KMS-11 (cell line): ENCODE results near the gene BICDL1.

Source experiments
- H2AFZ ChIP-seq: fragments of 200-600 bp; sonication (generic); 2 replicates; pipeline ENCODE4 v1.6.1; 2016; ENCODE audit warnings: antibody characterized with exemption, mixed run types, low read depth
- H3K27ac ChIP-seq: fragments of 200-600 bp; sonication (generic); 2 replicates; pipeline ENCODE4 v1.6.1; 2016; ENCODE audit warnings: mild to moderate bottlenecking, mixed run types
- H3K27me3 ChIP-seq: fragments of 200-600 bp; sonication (generic); 2 replicates; pipeline ENCODE4 v1.6.1; 2017; ENCODE audit warnings: mild to moderate bottlenecking, low read depth, mixed run types, moderate library complexity; ENCODE audit not compliant: insufficient read depth
- H3K36me3 ChIP-seq: fragments of 200-600 bp; sonication (generic); 2 replicates; pipeline ENCODE4 v1.6.1; 2017; ENCODE audit warnings: mild to moderate bottlenecking, mixed run types; ENCODE audit not compliant: insufficient read depth
- H3K4me1 ChIP-seq: fragments of 200-600 bp; sonication (generic); 2 replicates; pipeline ENCODE4 v1.6.1; 2016; ENCODE audit warnings: mild to moderate bottlenecking, low read depth, mixed run types; ENCODE audit not compliant: poor library complexity, severe bottlenecking
- H3K4me2 ChIP-seq: fragments of 200-600 bp; sonication (generic); 2 replicates; pipeline ENCODE4 v1.7.0; 2016; ENCODE audit warnings: mild to moderate bottlenecking, mixed run types
- H3K4me3 ChIP-seq: fragments of 200-600 bp; sonication (generic); IDR thresholded peaks from 2 replicates; pipeline ENCODE4 v1.6.1; 2017; ENCODE audit warnings: low read depth, low read length, mixed read lengths; ENCODE audit not compliant: insufficient read depth
- H3K79me2 ChIP-seq: fragments of 200-600 bp; sonication (generic); 2 replicates; pipeline ENCODE4 v1.6.1; 2016; ENCODE audit warnings: low read depth, mixed run types; ENCODE audit not compliant: insufficient read depth
- H3K9ac ChIP-seq: fragments of 200-600 bp; sonication (generic); 2 replicates; pipeline ENCODE4 v1.6.1; 2016; ENCODE audit warnings: mild to moderate bottlenecking, mixed run types
- H4K20me1 ChIP-seq: fragments of 200-600 bp; sonication (generic); 2 replicates; pipeline ENCODE4 v1.6.1; 2016; ENCODE audit warnings: mild to moderate bottlenecking, mixed run types; ENCODE audit not compliant: insufficient read depth
- TF ChIP-seq, protein P1 (sequence below): fragments of 200-600 bp; sonication (generic); conservative IDR thresholded peaks from 2 replicates; pipeline ENCODE4 v1.6.1; 2017; ENCODE audit warnings: low read depth, mild to moderate bottlenecking, antibody characterized with exemption, low read length, moderate library complexity, mixed read lengths

The BICDL1 gene

DNA sequence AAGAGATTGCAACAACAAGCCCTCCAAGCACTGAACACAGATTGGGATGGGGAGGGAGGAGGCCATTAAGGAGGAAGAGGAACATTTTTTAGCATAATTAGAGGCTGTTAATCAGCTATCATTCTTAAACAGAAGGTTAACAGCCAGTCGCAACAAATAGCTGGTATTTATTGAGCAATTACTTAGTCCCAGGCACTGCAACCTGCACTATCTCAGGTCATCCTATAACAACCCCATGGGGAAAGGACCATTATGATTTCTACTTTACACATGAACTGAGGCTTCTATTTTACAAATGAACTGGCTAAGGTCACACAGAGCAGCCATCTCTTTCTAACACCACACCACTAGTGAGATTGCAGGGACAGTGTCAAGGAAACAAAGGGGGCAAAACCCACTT lies 117.1 kb downstream of the BICDL1 start:
- H3K79me2 ChIP-seq: peaks cover 46% of the 10 kb centered on the region; the same call in 1 of the 2 replicates
- H2AFZ ChIP-seq: no peak overlapping the region
- TF ChIP-seq, protein P1, sequence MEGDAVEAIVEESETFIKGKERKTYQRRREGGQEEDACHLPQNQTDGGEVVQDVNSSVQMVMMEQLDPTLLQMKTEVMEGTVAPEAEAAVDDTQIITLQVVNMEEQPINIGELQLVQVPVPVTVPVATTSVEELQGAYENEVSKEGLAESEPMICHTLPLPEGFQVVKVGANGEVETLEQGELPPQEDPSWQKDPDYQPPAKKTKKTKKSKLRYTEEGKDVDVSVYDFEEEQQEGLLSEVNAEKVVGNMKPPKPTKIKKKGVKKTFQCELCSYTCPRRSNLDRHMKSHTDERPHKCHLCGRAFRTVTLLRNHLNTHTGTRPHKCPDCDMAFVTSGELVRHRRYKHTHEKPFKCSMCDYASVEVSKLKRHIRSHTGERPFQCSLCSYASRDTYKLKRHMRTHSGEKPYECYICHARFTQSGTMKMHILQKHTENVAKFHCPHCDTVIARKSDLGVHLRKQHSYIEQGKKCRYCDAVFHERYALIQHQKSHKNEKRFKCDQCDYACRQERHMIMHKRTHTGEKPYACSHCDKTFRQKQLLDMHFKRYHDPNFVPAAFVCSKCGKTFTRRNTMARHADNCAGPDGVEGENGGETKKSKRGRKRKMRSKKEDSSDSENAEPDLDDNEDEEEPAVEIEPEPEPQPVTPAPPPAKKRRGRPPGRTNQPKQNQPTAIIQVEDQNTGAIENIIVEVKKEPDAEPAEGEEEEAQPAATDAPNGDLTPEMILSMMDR: no peak
- H3K27me3 ChIP-seq: no peaks in the 10 kb centered on the region
- H3K4me2 ChIP-seq: no peak overlapping the region
- peaks cover 16% of the 10 kb centered on the region for H3K4me1 ChIP-seq
- H3K9ac ChIP-seq: no peak overlapping the region
- no peak overlapping the region for H3K4me3 ChIP-seq
- H3K27ac ChIP-seq: no peak overlapping the region
- H4K20me1 ChIP-seq: no peaks in the 10 kb centered on the region
- no peaks in the 10 kb centered on the region for H3K36me3 ChIP-seq

DNA sequence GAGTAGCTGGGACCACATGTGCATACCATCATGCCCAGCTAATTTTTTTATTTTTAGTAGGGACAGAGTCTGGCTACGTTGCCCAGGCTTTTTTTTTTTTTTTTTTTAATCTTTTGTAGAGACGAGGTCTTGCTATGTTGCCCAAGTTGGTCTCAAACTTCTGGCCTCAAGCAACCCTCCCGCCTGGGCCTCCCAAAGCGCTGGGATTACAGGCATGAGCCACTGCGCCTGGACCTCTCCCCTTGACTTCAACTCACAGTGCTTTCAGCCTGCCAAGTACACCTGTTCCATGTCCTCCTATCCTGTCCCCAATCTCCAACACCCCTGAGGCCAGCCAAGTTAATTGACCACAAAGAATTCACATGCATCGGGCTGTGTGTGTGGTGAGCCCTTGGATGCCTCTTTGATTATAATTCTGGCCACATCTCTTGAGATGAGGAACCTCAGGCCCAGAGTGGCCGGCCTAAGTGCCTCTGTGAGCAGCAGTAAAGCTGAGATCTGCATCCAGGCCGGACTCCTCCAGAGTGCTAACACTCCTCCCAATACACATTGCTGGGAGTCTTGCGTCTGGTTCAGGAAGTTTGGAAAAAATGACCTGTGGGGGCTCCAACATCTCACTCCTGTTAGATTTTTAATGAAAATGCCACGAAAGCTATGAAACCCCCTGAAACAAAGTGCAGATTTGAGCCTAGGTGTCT lies 120.7 kb downstream of the BICDL1 start:
- Histone ChIP-seq H3K4me2 (no peak overlapping the region), H4K20me1 (no peaks in the 10 kb centered on the region), H3K27ac (no peak overlapping the region), H3K36me3 (no peaks in the 10 kb centered on the region), H3K27me3 (no peaks in the 10 kb centered on the region), H3K4me1 (peaks cover 3% of the 10 kb centered on the region), H2AFZ (no peak overlapping the region), H3K9ac (no peak overlapping the region), H3K79me2 (peaks cover 72% of the 10 kb centered on the region; the same call in 1 of the 2 replicates), H3K4me3 (no peak overlapping the region)
- TF ChIP-seq, protein P1: no peak

DNA sequence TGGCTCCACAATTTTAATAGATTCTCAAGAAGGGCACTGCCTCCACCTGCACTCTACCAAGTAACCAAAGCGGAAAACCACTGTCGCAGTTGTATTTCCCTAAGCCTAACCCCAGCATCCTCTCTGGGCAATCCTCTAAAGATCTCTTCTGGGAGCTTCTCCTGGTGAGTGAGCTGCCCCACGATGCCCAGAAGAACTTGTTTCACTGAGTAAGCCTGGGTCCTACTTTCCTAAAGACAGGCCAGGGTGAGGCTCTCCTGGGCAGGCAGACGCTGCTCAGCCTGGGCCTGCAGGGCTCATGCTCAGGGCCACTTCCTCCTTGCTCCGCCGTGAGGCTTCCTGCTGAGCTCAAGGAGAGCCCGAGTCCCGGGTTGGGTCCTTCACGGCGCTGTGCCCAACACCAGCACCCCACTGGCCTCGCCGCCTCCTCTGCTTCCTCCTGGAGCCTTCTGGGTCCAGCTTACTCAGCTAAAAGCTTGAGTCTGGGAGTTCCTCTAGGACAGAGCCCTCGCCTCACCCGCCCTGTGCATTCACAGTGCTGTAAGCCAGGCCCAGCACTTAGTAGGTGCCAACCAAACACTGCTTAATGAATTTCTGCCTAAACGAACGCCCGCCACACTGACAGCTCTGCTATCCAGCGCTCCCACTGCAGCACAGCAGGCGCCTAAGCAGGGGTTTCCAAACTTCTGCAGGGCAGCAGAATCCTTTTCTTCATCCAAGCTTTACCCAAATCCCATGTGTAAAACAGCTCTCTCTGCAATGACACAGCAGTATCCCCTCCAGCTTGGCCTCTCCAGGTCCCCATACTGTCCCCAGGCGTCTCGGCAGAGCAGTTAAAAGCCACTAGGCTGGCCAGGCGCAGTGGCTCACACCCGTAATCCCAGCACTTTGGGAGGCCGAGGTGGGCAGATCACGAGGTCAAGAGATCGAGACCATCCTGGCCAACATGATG lies 121.8 kb downstream of the BICDL1 start:
- Histone ChIP-seq H4K20me1 (no peaks in the 10 kb centered on the region), H3K4me2 (no peak overlapping the region), H2AFZ (no peak overlapping the region), H3K9ac (no peak overlapping the region), H3K4me3 (no peak overlapping the region), H3K27ac (no peak overlapping the region), H3K79me2 (peaks cover 83% of the 10 kb centered on the region; the same call in 1 of the 2 replicates), H3K4me1 (peaks cover 13% of the 10 kb centered on the region), H3K36me3 (no peaks in the 10 kb centered on the region), H3K27me3 (no peaks in the 10 kb centered on the region)
- TF ChIP-seq, protein P1: no peak

DNA sequence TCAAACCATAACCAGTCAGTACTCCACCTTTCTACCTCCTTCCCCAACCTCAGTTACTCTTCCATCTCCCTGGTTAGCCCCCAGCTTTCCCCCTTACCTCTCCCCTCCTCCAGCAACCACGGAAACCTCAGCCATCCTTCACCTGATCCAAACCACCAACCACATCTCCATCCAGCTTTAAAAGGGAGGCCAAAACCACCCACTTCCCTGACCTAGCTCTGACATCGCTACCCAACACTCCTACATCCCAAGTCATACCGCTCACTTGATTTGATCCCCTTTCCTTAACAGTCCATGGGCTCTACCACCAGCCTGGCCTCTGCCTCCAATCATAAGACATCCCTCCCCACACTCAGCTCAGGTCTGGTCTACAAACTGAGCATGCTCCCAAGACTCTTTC lies 126.0 kb downstream of the BICDL1 start:
- no peaks in the 10 kb centered on the region for H4K20me1 ChIP-seq
- TF ChIP-seq, protein P1: no peak
- H3K36me3 ChIP-seq: no peaks in the 10 kb centered on the region
- H3K4me2 ChIP-seq: peak overlapping the region; percentile 70
- no peak overlapping the region for H3K27ac ChIP-seq
- H3K27me3 ChIP-seq: no peaks in the 10 kb centered on the region
- peaks cover 34% of the 10 kb centered on the region for H3K4me1 ChIP-seq
- no peak overlapping the region for H3K9ac ChIP-seq
- H3K79me2 ChIP-seq: peaks cover 77% of the 10 kb centered on the region; the same call in 1 of the 2 replicates
- H2AFZ ChIP-seq: no peak overlapping the region
- H3K4me3 ChIP-seq: no peak overlapping the region
